HG03439 (cell line): ENCODE measurements around the gene SP140L.
"Not testable (repeated sequence)": the region's sequence is repeated elsewhere in the genome, so short reads cannot be mapped to it uniquely, and the experiment has no call there.

Experiments
- ATAC-seq: cut with Tn5 transposase; IDR thresholded peaks from one replicate; pipeline ENCODE4 v1.9.1; 2021; ENCODE audit warnings: mild to moderate bottlenecking, moderate library complexity; ENCODE audit not compliant: unreplicated experiment

Gene SP140L

DNA sequence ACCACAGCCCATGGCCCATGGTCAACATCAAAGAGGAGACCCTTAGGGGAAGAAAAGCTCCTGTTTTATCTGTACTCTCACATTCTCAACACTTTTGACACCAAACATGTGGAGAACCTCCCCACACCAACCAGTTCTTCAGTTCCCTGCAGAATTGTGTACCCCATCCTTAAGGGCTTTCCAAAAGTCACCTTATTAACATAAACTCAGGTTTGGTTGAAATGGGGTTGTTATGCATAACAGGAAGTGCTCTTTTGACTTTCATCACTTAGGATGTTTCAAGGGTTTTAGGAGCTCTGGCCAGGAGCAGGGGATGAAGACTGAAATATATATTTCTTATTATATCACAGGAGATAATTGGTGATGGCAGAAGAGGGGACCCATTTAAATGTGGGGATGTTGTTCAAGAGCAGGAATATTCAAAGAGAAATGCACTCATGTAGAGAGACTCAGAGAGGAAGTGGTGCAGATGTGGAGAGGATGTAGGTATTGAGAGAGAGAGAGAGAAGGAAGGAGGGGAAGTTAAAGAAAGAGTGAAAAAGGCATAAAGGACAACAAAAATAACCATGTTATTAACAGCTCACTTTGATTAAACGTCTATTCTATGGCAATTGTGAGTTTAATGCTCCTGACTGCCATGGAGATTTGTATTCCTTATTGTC, 35.2 kb downstream of the SP140L start:
- no peak for ATAC-seq

DNA sequence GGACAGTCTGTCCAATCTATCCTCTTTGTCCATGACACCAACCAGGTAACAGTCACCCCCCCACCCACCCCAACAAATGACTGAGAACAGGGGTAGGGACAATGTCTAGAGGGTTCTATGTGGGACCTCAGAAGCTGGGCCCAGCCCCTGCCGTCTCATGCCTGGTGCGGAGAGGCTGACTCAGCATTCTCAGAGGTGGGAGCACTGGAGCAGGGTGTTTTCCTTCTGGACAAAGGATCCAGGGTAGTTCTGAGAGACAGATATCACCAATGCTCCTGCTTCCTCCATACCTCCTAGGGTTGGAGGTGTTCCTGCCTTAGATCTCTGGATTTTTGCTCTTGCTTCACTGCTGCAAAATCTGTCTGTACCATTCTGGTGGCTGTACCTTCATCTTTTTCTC, 55.1 kb downstream of the SP140L start:
- no peak for ATAC-seq

DNA sequence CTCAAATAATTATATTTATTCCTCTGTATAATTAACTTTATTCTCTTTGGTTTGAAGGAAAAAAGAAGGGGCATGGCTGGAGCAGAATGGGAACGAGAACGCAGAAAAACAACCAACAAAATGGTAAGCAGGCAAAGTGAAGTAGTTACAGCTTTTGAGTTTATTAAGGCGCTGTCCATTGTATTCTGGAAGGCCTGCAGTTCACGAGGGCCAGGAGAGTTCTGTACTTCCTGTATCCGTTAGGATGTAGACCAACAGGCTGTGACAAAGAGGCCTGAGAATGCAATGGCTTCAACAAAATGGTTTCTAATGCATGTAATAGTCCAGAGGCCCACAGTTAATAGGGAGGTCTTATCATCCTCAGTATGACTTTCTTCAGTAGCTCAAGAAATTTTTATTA, 56.5 kb downstream of the SP140L start:
- ATAC-seq: no peak

DNA sequence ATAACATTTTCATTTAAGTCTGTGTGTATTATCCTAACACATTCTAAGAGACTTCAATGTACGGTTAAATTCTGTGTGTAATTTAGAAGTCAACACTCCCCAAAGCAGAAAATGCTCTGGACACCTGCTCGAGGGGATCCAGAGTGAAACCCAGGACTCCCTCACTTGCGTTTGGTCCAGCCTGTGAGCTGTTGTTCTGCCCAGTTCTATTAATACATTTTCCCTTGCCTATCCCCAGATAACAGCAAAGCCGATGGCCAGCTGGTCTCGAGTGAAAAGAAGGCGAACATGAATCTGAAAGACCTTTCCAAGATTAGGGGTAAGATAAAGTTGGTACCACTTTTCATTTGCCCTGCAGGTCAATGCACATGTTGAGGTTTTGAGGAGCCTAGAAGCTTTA, 58.0 kb downstream of the SP140L start:
- ATAC-seq: no peak

DNA sequence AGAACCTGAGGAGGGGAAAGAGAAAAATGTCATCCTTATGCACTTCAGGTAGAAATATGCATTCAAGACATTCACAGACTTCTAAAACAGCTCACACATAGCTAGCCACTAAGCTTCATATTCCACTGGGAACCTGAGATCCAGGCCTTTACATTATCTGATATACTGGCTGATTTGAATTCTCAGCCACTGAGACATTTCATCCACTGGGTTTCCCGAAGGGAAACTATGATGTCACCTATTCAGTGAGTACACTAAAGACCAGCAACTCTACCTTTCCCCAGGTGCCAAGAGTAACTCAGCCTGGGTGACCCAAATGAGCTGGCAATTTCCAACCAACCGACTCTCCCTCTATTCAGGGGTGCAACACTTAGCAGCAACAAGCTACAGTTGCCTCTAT, 67.3 kb downstream of the SP140L start:
- no peak for ATAC-seq

DNA sequence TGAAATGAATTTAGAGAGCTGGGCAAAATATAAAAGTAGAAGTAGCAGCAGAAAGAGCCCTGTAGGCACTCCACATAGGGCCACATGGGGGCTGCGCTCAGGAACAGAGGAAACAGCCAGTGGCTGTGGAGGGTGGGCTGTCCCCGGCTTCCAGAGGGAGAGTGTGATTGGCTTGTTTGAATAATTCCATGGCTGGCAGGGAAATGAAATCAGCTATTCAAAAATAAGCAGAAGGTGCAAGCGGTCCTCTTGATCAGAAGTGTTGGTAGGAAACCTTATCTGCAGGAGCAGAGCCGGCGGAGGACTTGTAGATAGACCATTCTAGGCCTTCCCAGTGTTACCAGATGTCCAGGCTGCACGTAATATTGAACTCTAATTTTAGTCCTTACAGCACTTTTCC, 71.7 kb downstream of the SP140L start:
- not testable (repeated sequence) for ATAC-seq

DNA sequence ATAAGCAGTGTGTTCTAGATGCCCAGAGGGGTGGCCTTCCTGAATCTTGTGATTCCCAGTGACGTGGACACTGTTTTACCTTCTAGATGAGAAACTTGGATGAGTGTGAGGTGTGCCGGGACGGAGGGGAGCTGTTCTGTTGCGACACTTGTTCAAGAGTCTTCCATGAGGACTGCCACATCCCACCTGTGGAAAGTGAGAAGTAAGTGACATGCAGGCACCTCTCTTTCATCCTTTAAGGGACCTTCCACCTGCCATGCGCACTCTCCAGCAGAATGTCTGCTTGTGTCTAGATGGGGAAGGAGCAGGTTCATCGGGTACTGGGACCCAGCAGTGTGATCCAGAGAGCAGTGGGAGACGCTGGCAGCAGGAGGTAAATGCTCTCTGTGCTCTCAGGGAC, 73.0 kb downstream of the SP140L start:
- ATAC-seq: no peak

DNA sequence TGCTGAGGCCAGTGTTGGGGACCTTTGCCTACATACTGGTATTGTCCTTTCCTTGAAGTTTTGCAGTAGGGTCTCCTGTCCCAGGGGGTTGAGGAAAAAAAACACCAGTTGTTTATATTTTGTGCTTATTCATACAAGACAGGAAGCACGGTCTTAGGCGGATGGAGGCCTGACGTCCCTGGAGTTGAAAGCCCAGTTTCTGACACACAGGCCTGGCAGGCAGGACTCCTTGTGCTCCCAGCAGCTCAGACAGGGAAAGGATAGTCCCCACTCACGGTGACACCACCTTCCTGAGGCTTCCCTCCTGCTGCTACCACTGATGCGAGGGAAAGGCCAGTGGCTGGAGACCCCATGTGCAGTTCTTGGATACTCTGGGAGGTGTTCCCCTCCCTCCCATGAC, 73.5 kb downstream of the SP140L start:
- ATAC-seq: no peak

DNA sequence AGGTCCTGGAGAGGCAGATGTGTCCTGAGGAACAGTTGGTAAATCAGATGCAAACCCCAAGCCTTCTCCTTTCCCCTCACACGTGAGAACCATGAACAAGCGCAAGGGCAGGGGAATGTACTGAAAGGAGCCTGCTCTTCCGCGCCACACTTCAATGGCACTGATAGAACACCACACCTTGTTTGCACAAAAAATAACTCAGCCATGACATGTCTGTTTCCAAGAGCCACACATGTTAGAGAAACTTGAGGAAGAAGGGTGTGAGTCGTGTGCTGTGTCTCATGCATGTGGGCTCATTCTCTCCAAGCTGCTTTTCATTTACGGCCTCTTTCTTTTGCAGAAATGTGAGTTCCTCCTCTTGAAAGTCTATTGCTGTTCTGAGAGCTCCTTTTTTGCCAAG, 74.0 kb downstream of the SP140L start:
- not testable (repeated sequence) for ATAC-seq

DNA sequence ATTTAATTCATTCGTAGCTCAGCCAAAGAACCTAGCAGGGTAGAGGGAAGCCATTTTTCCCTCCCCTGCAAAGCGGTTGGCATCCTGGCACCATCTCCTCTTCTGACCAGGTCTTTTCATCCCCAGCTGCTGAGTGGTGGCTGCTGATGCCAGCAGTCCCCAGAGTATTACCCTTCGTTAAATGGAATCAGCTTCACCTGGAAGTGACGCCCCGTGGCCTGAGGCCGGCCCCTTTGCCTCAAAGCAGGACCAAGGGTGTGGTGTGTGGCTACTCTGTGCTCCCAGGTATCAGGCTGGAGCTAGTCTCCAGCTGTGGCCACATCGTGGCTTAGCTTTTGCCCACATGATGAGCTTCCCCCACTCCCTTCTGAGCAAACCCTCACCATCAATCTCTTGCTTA, 76.8 kb downstream of the SP140L start:
- ATAC-seq: no peak

DNA sequence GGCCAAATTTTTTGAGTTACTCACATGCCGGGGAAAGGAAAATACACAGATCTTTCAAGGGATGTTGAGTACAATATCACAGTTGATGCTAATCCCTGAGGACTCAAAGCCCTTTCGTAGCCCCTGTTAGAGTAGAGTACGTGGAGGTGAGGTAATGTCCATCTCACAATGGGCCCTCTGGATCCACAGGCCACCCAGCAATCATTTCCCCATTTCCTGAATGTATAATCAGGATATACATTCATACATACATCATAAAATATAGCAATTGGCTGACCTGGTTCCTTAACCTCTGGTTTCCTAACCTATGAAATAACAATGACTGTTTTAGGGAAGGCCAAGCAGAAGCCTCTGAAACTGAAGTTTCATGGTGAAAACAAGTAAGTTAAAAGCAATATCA, 78.8 kb downstream of the SP140L start:
- ATAC-seq: no peak

DNA sequence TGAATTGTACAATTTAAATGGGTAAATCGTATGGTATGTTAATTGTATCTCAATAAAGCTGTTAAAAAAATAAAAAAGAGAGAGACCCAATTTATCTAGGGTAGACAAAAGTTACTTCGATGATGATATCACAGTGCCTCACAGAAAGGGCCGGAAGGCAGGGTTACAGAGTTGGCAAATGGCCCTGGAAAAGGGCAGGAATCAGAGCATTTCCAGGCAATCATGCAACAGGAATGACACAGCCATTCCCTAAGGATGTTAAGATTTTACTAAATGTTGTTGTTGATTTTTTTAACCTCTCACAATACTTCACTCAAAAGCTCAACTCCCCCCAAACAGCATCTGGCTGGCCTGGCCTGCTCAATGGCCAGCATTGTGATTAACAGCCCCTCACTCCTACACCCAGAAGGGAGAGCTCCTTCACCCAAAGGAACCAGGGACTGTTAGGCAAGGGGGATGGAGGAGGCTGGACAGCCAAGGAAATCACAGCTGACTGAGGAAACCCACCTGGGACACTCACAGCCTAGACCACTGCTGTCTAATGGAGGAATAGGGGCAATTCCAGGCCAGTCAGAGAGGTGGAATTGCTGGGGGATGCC, 81.3 kb downstream of the SP140L start:
- ATAC-seq: no peak

DNA sequence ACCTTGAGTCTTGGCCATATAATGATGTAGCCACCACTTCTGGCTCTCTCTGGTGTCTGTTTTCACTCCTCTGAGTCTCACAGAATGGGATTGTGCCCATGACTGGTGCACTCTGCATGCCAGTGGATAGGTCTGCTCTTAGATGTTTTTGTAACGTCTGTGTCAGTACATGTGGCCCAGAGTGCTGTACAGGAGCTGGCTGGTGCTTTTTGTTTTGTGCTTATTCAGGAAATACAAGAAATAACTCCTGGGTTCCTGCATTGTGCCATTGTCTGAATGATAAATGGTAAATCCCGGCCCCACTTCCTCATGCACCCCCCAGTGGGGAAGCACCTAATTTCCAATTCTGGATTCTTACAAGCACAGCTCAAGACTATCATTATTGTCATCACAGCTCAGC, 82.3 kb downstream of the SP140L start:
- not testable (repeated sequence) for ATAC-seq

DNA sequence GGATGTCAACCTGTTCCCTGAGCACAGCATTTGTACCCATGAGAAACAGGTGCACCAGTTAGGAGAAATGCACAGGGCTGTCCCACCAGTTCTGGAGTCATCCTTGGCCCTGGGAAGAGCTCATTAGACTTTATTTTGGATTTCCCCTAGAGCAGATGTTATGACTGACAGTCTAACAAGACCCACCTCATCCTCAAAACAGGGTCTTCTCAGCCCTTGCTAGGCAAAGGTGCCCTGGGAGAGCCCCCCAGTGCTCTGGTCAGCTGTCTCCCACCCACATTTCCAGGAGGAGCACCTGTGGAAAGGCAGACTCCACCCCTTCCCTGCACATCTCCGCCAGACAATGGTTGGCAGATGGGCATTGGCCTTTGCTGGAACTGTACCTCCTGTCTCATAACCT, 83.3 kb downstream of the SP140L start:
- no peak for ATAC-seq

DNA sequence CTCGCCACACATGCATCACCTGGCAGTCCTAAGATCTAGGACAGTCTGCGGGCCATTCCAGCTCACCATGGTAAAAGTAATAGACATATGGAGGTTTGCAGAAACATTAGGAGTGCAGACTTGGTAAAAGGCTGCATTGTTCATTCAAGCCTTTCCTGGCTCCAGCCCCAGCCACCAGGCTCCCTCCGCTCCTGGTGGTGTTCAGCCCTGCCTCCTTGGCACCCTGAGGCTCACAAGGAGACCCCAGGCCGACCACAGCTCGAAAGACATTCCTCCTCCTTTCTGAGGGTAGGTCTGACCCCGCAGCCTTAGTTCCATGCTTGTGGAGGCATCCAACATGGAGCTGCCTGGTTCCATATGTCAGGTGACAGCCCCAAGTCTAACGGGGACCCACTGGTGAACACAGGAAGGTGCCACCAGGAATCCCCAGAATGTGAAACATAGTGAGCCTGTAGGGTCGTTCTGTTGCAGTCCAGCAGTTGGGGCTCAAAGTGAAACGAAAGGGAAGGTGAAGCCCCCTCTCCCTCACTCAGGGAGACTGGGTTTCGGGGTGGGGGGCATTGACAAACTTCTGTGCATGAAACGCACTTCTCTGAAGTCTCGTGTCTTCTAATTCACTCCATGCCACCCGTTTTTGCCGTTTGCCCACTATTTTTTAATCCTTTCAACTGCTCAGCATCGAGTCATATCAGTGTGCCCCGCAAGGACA, 84.0 kb downstream of the SP140L start:
- no peak for ATAC-seq

DNA sequence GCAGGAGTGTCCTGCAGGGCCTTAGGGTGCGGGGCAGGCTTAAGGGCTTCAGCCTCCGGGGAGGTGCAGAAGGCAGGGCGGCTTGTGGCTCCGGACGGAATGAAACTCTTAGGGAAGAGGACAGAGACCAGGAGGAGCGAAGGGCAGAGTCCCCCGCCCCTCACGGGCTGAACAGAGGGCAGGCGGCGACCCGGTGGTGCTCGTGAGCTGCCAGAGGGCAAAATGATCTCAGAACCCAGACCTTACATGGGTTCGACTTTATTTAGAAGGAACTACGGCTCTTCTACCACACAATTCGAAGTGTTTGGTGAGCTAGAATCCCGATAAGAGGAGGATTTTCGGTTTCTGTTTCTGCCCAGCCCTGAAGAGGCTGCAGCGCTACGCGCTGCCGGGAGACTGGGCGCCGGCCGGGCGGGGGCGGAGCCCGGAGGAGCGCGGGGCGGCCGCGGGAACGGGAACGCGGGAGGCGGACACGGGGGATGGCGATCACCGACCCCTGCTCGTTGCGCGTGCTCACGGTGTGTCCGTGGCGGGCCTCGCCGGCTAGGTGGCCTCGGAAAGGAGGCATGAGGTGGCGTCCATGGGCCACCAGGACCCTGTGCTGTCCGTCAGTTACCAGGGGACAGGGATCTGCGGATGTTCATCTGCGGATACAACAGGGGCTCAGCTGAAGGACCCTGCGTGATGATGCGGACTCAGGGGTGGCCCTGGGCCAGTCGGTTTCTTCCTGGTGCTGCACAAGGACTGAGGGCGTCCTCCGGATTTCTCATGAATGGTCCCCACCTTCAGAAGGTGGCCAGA, 84.8 kb downstream of the SP140L start:
- peak; percentile 57 for ATAC-seq

DNA sequence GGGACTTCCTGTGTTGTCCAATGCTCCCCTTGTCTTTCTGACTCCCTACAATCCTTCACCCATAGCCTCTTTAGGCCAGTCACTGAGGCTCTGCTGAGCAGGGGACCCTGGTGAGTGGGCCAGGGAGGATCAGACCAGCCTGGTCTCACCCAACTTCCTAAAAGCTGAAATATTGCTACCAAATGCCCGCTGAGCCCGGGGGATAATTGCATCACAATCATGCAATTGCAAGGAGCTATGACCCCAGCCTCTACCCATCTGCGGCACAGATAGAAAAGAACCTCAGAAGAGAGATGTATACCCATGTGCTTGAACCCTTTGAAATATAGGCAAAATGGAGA, 85.3 kb downstream of the SP140L start:
- ATAC-seq: no peak

DNA sequence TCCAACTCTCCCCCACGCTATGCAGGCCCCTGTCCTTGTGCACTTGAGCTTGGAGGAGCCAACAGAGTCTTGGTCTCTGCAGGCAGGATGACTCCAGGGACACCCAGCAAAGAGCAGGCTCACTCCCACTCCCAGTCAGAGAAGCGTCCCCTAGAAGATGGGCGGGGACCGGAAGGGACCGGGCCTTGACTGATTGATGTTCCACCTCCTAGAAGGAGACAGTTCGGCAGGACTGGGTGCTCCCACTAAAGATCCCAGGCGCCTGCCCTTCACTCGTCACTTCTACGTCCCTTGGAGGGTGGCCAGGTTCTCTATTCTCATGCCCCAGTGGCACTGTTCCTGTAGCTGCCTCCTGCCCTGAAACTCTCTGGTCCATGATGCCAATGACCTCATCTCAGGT, 85.9 kb downstream of the SP140L start:
- no peak for ATAC-seq

DNA sequence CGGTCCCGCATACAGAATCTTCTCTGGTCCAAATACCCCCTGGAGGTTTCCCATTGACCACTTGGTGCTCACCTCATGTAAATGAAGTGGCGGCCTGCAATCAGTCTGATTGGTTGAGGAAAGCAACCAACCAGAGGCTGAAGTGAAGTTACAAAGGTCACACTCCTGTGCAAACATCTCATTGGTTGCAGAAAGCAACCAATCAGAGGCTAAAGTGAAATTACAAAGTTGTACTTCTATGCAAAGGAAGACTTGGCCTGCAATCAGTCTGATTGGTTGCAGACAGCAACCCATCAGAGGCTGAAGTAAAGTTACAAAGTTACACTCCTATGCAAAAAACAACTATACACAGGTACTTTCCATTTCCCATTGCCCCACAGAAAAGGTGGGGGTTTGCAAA, 86.5 kb downstream of the SP140L start:
- ATAC-seq: no peak

DNA sequence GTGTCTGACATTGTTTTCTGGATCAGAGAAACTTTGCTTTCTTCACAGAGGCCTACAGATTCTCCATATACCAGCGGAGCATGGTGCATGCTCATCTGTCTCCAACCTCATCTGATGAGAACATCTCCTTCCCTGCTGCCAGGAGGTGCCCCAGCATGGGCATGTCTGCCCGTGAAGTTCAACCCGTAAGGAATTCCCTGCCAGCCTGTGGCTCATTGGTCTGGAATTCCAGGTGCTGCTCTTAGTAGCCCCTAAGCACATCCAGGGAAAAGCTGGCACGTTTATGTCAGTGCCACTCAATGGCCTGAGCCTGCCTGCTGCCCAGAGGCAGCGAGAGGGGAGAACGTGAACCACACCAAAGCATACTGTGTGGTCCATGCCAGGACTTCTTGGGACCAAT, 87.3 kb downstream of the SP140L start:
- no peak for ATAC-seq

DNA sequence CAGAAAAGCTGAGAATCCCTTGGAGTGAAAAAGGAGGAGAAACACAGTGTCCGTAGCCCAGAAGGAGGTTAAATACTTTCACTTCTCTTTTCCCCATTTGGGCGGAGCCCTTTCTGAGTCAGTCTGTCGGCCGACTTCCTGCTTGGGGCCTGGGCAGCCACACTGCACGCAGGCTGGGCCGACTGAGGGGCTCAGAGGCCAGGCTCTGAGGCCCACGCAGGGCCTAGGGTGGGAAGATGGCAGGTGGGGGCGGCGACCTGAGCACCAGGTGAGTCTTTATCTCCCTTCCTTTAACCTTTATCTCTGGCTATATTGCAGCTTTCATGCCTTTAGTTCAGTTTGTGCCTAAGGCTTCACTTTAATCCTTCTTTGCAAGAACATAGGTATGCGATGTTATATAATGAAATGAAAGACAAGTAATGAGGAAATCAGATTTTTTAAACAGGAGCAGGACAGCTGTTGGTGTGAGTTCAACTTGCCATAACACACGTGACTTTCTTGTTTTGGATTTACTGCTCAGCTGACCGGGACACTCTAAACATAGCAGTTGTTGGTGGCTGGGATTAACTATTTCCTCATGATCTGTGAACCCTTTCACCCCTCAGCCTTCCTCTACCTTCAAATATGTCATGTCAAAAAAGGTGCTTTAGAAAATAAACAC, 89.2 kb downstream of the SP140L start, which contains the start of gene SP100:
Gene SP100 (plus strand): TSS at position 141 of the 661 bp plus-strand sequence. CDS start 96 bp downstream, at position 237.
- peak; percentile 72 for ATAC-seq
